Measurements from ENCODE around the gene KCNJ18.
"Not testable (repeated sequence)": the region's sequence is repeated elsewhere in the genome, so short reads cannot be mapped to it uniquely, and the experiment has no call there.

The KCNJ18 gene

DNA sequence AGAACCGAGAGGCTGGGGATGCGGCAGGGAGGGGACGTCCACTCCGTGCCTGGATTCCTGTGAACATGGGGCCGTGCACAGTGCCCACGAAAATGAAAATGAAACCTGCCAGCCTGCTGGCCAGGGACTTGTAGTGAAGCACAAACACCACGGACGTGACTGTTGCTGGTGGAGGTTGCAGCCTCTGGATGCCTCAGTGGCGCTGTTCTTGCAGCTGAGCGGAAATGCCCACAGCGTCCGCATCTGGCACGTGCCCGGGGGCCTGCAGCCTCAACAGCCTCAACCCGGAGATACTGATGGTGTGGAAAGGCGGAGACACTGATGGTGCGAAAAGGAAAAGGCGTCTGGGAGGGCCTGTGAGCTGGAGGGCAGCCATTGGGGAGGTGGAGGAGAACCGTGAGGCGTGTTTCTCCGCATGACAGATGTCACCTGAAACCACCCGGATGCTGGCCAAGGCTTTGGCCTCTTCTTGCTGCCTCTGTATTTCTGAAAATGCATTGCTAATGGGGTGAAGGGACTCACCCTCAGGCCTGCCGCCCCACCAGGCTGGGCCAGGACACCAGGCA lies 44.8 kb downstream of the KCNJ18 start:
- not testable (repeated sequence) for DNase-seq

GRCh38 chr17:21738241-21738640 lies 45.9 kb downstream of the KCNJ18 start:
- DNase-seq = not testable (repeated sequence)

- DNase-seq = not testable (repeated sequence)
Observed at GRCh38 chr17:21738877-21739474, 46.7 kb downstream of the KCNJ18 start.

DNA sequence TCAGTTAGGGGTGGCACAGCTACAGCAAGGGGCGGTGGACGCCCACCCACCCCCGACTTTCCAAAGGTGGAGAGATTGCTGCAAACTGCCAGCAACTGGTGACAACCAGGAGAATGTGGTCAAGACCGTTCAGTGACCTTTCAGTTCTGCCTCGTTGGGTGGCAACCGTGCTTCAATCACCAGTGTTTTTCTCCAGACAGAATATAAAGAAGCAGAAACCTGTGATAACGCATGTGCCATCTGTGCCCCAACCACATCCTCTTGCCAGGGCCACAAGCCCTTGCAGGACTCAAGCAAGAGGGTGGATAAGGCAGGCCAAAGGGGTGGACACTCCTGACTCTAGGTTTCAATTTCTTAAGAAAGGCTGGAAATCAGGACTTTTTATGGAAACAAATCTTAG lies 47.2 kb downstream of the KCNJ18 start:
- DNase-seq = not testable (repeated sequence)

DNA sequence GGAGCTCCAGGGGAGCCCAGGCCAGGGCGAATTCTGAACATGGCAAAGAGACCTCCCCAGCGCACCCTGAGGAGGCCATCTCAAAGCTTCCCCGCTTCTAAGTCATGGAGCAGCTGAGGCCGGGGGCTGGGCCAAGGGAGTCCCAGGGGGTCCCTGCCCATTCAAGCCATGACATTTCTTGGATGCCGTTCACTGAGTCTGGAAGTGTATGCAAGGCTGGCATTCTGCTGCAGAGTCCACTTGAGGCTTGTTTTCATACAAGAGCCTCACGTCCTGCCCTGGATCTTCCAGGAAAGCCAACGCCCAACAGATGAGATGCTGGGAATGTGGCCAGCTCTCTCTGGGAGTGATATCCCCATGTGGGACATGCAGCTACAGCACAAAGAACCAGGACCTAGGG lies 48.5 kb downstream of the KCNJ18 start:
- DNase-seq = not testable (repeated sequence)

GRCh38 chr17:21741520-21741919 lies 49.2 kb downstream of the KCNJ18 start:
- DNase-seq = not testable (repeated sequence)

GRCh38 chr17:21742326-21742725 lies 50.0 kb downstream of the KCNJ18 start:
- no peak for DNase-seq

- DNase-seq = not testable (repeated sequence)
Observed at GRCh38 chr17:21744151-21744550, 51.8 kb downstream of the KCNJ18 start.

DNA sequence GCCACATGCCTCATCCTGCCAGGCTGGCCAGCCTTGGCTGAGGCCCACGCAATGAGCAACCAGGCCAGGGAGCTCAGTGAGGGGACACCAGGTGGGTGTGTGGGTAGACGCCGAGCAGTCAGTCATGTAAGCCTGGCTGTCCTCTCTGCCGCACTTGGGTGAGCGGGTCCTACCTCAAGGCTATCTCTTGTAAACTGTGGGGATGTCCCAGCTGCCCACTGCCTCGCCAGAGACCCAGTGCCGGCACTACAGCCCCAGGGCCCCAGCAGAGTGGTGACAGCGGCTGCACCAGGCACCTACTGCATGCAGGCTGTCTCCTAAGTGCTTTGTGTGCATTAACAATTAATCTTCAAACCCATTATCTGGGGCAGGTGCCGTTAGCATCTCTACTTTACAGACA lies 52.3 kb downstream of the KCNJ18 start:
- DNase-seq = not testable (repeated sequence)

DNA sequence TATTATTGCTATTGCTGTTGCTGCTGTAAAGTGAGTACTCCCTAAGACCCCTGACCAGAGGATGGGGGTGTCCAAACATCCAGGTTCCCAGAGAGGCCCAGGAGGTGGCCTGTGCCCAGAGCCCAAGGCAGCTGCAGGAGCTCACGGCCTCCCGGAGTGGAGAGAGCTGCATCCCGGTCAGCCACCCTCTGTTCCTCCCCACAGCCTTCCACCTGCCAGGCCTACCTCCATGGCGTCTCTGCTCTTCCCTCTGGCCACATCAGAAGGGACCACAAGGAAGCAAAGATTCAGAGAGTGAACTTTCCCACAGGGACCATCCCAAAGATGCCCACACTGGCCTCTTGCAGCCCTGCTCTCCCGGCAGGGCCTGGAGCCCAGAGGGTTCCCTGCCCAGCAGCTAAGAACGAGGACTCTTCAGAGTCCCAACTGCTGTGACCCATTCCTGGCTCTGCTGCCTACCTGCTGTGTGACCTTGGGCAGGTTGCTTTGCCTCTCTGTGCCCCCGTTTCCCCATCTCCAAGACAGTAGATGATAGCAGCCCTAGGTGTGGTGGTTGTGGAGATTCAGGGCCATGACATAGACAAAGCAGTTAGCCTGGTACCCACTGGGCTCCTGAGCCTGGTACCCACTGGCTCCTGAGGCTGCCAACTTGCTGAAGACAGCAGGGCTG lies 53.2 kb downstream of the KCNJ18 start:
- DNase-seq = not testable (repeated sequence)

GRCh38 chr17:21746415-21746814 lies 54.1 kb downstream of the KCNJ18 start:
- DNase-seq = not testable (repeated sequence)

- not testable (repeated sequence) for DNase-seq
Observed at GRCh38 chr17:21747195-21747915, 55.0 kb downstream of the KCNJ18 start.

GRCh38 chr17:21748686-21749085 lies 56.4 kb downstream of the KCNJ18 start:
- not testable (repeated sequence) for DNase-seq

DNA sequence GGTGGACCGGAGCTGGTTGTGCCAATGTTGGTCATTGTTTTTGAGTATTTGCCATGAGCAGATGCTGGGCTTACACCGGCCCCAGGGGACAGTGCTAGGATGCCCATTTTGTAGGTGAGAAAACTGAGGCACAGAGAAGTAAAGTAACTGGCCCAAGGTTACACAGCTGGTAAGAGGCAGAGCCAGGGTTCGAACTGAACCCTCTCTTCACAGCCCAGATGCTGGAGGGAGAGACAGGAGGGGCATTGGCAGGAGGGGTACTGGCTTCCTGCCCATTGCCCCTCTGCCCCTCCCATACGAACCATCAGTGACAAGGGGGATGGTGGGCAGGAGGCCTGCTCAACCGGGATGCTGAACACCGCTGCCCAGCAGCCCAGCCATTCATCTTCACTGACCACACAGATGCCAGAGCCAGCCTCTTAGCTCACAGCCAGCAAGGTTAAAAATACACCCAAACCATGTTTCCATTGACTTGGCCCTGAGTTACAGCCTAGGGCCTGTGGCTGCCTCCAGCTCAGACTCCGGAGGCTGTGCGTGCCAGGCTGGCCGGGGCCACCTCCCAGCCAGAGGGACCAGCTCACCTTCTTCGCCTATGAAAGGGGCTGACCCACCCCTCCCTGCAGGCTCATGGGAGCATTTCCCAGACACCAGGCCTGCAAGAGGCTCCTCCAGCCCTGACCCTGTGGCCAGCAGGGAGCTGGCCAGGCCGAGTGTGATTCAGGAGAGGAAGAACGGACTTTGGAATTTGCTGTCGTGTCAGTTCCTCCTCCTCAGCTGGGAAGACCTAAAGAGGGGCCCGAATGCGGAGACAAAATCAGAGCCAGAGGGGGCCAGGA lies 57.6 kb downstream of the KCNJ18 start:
- DNase-seq = not testable (repeated sequence)

DNA sequence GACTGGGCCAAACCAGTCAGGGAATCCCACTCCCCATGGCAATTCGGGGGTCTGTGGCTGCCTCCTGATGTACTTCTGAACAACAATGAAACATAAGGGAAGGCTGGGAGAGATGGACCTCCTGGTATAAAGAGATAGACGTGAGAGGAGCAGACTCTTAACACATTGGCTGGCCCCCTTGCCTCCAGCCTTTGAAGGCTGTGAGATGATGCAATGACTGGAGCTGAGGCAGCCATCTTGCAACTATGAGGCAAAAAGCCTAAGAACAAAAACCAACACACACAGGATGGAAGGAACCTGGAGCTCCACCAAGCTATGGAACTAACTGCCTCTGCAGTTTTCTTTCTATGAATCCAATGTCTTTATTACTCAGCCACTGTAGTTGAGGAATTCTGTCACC lies 58.8 kb downstream of the KCNJ18 start:
- not testable (repeated sequence) for DNase-seq
